Lower leg skin (tissue), 4 donors: ENCODE results near the gene SNX15. TPM values are rescaled to one million over a fixed set of nuclear protein-coding genes. Genes with fewer than 3 reads are reported as not detected.
"Not testable (repeated sequence)": the region's sequence is repeated elsewhere in the genome, so short reads cannot be mapped to it uniquely, and the experiment has no call there.

Experiments used
- DNase-seq, 2 donors: peaks; one replicate each; pipeline ENCODE4 v3.0.0-alpha.2; 2019; ENCODE audit warnings: low spot score in 2 of 2
- H3K4me3 ChIP-seq: fragments of 200-600 bp; sonication (generic); 2 replicates; pipeline ENCODE4 v1.5.1; 2017; ENCODE audit warnings: mild to moderate bottlenecking, low read depth; ENCODE audit not compliant: poor library complexity, severe bottlenecking
- CTCF ChIP-seq, 3 donors: fragments of 450-650 bp; IDR thresholded peaks; one replicate each; pipeline ENCODE4 v1.5.1; 2016; ENCODE audit warnings: antibody characterized with exemption in 3 of 3, mild to moderate bottlenecking in 3 of 3, moderate library complexity in 2 of 3
- POLR2A ChIP-seq, 2 donors: fragments of 450-650 bp; IDR thresholded peaks; one replicate each; pipeline ENCODE4 v1.6.1; 2016 to 2017; ENCODE audit warnings: antibody characterized with exemption in 2 of 2, mild to moderate bottlenecking in 1 of 2, moderate library complexity in 1 of 2
- WGBS, 2 donors: methylation state at CpG; one replicate each; pipeline ENCODE4 v1.1.5; 2018; 5-methylcytosine and 5-hydroxymethylcytosine counted together
- intact Hi-C: fragments of 100-400 bp; cut with DNase I; formaldehyde crosslinking; loops from one replicate; pipeline ENCODE4 v1.15.0; 2023; ENCODE audit warnings: low total_unique reads
- total RNA-seq, 4 donors: library from RNA; depleted of rRNA; stranded (reverse); fragments of >200 nt; gene quantifications; one replicate each; pipeline ENCODE4 v1.1.0, GENCODE V29; 2016

SNX15 gene
- 10 to 100 TPM; 16.9 to 48.0 (median 22.7) TPM for total RNA-seq

DNA sequence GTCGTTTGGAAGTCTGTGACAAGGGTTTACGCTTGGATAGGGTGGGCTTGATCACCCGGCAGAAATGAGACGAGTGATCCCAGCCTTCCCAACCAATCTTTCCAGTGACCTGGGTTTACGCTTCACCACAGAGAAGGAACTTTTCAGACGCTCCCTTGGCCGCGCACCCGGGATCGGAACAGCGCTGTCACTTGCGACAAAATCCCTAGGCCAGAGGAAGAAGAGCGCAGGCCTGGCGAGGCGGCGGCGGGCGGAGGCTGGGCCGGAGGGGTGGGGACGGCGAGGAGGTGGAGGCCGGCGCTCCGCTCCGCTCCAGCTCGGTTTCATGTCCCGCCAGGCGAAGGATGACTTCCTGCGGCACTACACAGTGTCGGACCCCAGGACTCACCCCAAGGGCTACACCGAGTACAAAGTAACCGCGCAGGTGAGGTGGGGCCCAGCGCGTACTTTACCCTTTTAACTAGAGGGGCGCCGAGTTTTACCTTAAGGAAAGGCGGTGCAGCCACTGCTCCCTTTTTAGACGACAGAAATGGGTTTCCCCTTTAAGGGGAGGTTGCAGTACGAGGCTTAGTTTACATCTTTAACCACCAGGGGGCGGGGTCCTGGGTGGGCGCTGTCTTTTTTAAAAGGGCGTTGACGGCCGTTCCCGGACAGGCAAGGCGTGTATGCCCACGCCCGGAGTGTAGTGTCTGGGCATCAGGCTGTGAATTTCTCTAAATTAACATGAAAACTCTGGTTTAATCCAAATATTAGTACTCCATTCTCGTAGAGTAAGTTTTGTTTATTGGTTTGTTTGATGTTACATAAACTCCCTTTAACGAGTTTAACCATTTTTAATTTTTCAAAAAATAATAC lies at the start of gene SNX15:
Gene SNX15, plus strand, starts transcription at position 227 of the 855 bp plus-strand sequence. Its CDS starts 99 bp downstream, at position 326.
- peak within 1 kb of the TSS; percentile 39 for H3K4me3 ChIP-seq
- TF ChIP-seq POLR2A (IDR thresholded peaks at IDR 0.05) (no peak), CTCF (IDR thresholded peaks at IDR 0.05) (no peak)
- intact Hi-C loops, result no loop called here
- peak; percentile 95 to 98 for DNase-seq
- WGBS, 2 donors, result 0 to 1% methylated on average over 41 to 51 of the region's 51 CpGs

GRCh38 chr11:64983339-64983738 lies 43.9 kb upstream of the SNX15 start:
- intact Hi-C loops, H3K4me3 ChIP-seq: not testable (repeated sequence)
- WGBS, 2 donors, result 91 to 96% methylated on average over 5 of the region's 5 CpGs

DNA sequence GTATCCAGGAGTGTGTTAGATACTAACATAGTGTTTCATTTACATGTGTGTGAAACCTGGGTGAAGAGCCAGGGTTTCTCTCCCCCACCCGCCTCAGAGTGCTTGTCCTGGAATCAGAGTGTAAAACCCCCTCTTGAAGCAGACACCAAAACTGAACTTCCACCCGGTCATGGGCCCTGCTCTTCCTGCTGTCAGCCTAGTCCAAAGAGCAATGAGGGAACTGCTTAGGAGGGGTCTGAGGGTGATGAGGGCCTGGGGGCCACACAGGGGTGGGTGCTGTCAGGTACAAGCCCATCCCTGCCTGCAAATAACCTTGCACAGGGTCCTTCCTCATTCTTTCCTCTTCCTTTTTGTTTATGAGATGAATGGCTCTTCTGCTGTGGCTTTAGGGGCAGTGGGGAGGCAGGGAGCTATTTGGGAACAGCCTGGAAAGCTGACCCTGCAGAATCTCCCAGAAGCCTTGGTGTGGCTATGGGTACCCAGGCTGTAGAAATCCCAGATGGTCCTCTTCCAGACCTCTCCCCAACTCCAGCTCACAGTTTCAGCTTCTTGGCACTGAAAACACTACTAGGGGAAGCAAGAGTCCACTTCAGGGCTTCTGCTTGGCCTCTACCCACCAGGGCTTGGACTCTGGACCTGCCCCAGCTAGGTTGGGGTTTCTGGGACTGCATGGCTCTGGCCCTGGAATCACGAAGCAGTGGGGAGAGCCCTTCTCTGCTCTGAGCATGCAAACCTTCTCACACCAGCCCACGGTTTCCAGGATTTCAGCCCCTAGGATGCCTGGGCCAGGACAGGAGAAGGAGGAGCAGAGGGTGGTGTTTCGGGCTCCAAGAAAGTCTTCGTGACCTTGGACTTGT lies 39.0 kb upstream of the SNX15 start:
- TF ChIP-seq CTCF (IDR thresholded peaks at IDR 0.05), result no peak
- TF ChIP-seq POLR2A (IDR thresholded peaks at IDR 0.05), result no peak
- DNase-seq, result no peak
- H3K4me3 ChIP-seq, result no peak overlapping the region
- intact Hi-C loops, result no loop called here
- WGBS, 2 donors, result 83 to 88% methylated on average over 6 of the region's 6 CpGs

More at GRCh38 chr11:64983339-64983738, 43.9 kb upstream of the SNX15 start:
- DNase-seq, result not testable (repeated sequence)

GRCh38 chr11:64989416-64989815 lies 37.8 kb upstream of the SNX15 start:
- no peak for DNase-seq
- TF ChIP-seq CTCF (IDR thresholded peaks at IDR 0.05) (no peak), POLR2A (IDR thresholded peaks at IDR 0.05) (no peak)
- intact Hi-C loops, result no loop called here
- WGBS, 2 donors, result 77 to 80% methylated on average over 6 to 13 of the region's 13 CpGs
- no peak overlapping the region for H3K4me3 ChIP-seq

DNA sequence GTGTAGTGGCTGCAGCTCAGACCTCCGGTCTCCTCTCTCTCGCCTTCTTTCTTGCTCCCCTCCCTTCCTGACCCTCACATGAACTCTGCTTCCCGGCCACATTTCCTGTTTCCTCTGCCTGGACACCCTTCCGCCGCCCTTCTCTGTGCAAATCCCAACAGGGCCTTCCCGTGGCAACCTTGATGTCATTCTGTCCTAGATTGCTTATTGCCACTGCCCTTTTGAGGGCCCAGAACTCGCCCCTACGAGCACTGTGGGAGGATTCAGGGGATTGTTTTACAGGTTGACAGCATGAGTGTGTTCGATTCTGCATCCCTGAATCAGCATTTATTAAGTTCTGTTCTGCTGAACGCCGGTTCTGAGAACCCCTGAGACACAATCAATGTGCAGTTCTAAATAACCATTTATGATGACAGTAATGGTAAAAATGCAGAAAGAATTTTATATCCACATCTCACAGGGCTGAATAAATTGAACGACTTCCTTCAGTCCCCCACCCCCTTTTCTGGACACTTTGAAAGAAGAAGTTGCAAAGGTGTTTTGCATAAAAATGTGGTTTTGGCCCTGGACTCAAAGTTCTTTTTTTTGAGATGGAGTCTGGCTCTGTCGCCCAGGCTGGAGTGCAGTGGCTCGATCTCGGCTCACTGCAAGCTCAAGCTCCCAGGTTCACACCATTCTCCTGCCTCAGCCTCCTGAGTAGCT lies 36.9 kb upstream of the SNX15 start:
- peak in 1 of 2 donors; percentile 87 for DNase-seq
- 48% methylated on average over 15 of the region's 15 CpGs for WGBS, 2 donors
- TF ChIP-seq CTCF (IDR thresholded peaks at IDR 0.05) (no peak), POLR2A (IDR thresholded peaks at IDR 0.05) (no peak)
- no peak overlapping the region for H3K4me3 ChIP-seq
- intact Hi-C loops, result no loop called here
